ENCODE data around the gene ITLN1.

The ITLN1 gene

GRCh38 chr1:160858097-160858496 lies 26.9 kb downstream of the ITLN1 start:
- no peak for DNase-seq (ENCODE audit: low spot score)

- DNase-seq (ENCODE audit: low spot score): peak; percentile 21
Observed at GRCh38 chr1:160855181-160855981, 29.6 kb downstream of the ITLN1 start.

GRCh38 chr1:160853754-160854153 lies 31.2 kb downstream of the ITLN1 start:
- no peak for DNase-seq (ENCODE audit: low spot score)

GRCh38 chr1:160853014-160853413 lies 32.0 kb downstream of the ITLN1 start:
- no peak for DNase-seq (ENCODE audit: low spot score)

GRCh38 chr1:160850993-160851392 lies 34.0 kb downstream of the ITLN1 start:
- no peak for DNase-seq (ENCODE audit: low spot score)

GRCh38 chr1:160850541-160850940 lies 34.4 kb downstream of the ITLN1 start:
- no peak for DNase-seq (ENCODE audit: low spot score)

- no peak for DNase-seq (ENCODE audit: low spot score)
Observed at GRCh38 chr1:160846281-160846680, 38.7 kb downstream of the ITLN1 start.

GRCh38 chr1:160844447-160845232 lies 40.3 kb downstream of the ITLN1 start:
- peak; percentile 25 for DNase-seq (ENCODE audit: low spot score)

GRCh38 chr1:160841079-160841478 lies 43.9 kb downstream of the ITLN1 start:
- DNase-seq (ENCODE audit: low spot score): no peak

GRCh38 chr1:160839746-160840145 lies 45.2 kb downstream of the ITLN1 start:
- no peak for DNase-seq (ENCODE audit: low spot score)

- DNase-seq (ENCODE audit: low spot score): no peak
Observed at GRCh38 chr1:160838888-160839287, 46.1 kb downstream of the ITLN1 start.

- DNase-seq (ENCODE audit: low spot score): peak; percentile 78
Observed at GRCh38 chr1:160837558-160838205, 47.3 kb downstream of the ITLN1 start.

- no peak for DNase-seq (ENCODE audit: low spot score)
Observed at GRCh38 chr1:160836981-160837557, 47.9 kb downstream of the ITLN1 start.

- DNase-seq (ENCODE audit: low spot score): no peak
Observed at GRCh38 chr1:160836561-160836960, 48.4 kb downstream of the ITLN1 start.

GRCh38 chr1:160835751-160836150 lies 49.2 kb downstream of the ITLN1 start:
- no peak for DNase-seq (ENCODE audit: low spot score)

GRCh38 chr1:160834945-160835565 lies 49.9 kb downstream of the ITLN1 start:
- peak; percentile 50 for DNase-seq (ENCODE audit: low spot score)

GRCh38 chr1:160830321-160831153 lies 54.4 kb downstream of the ITLN1 start:
- peak; percentile 75 for DNase-seq (ENCODE audit: low spot score)

- DNase-seq (ENCODE audit: low spot score): no peak
Observed at GRCh38 chr1:160829766-160830165, 55.2 kb downstream of the ITLN1 start.

- no peak for DNase-seq (ENCODE audit: low spot score)
Observed at GRCh38 chr1:160827418-160827817, 57.6 kb downstream of the ITLN1 start.

GRCh38 chr1:160826546-160826945 lies 58.4 kb downstream of the ITLN1 start:
- no peak for DNase-seq (ENCODE audit: low spot score)

Data from CD4-positive, alpha-beta T cell treated with Interleukin-2 at 100 ng/mL for 4 hours (primary cell).